Measurements from ENCODE around the gene ZNF579. TPM values are rescaled to one million over a fixed set of nuclear protein-coding genes. Genes with fewer than 3 reads are reported as not detected.

ZNF579 gene
- total and polyA plus RNA-seq, 9 of the 15 experiments (the other 6 are each of a cell fraction or from before 2014, with no cell fraction given): 0.06 to 15.9 (median 1.6) TPM

- no peak for TF ChIP-seq LCOR (CRISPR knock-in tag; IDR thresholded peaks at IDR 0.05)
- TF ChIP-seq USF1 (CRISPR knock-in tag; IDR thresholded peaks at IDR 0.05): no peak
- TF ChIP-seq NCOA6 (IDR thresholded peaks at IDR 0.05): no peak
- no peak for TF ChIP-seq CTCFL (IDR thresholded peaks at IDR 0.05; ENCODE audit: borderline replicate concordance, insufficient read depth, low read depth, low read length, poor library complexity, severe bottlenecking)
- TF ChIP-seq ZNF280A (IDR thresholded peaks at IDR 0.05; ENCODE audit: low read depth, partially characterized antibody): no peak
- TF ChIP-seq MLLT1 (IDR thresholded peaks at IDR 0.05): peak in 1 of 2 experiments; percentile 93; a peak in 2 of 4 replicates
- TF ChIP-seq ARHGAP35 (IDR thresholded peaks at IDR 0.05; ENCODE audit: partially characterized antibody): no peak
- no peak for TF ChIP-seq ZNF239 (CRISPR knock-in tag; IDR thresholded peaks at IDR 0.05)
- no peak for TF ChIP-seq ADNP (tag; IDR thresholded peaks at IDR 0.05)
- no peak for TF ChIP-seq ARID3B (CRISPR knock-in tag; IDR thresholded peaks at IDR 0.05; ENCODE audit: borderline replicate concordance)
- TF ChIP-seq MYBL2 (IDR thresholded peaks at IDR 0.05; ENCODE audit: low read depth): no peak
- TF ChIP-seq MYBL2 (CRISPR knock-in tag; IDR thresholded peaks at IDR 0.05; ENCODE audit: borderline replicate concordance): no peak
- no peak for TF ChIP-seq NFYB (IDR thresholded peaks at IDR 0.05; ENCODE audit: extremely low read depth, insufficient read length)
- TF ChIP-seq MEF2D (tag; conservative IDR thresholded peaks at IDR 0.05; ENCODE audit: low read depth): no peak
- TF ChIP-seq IRF1 (CRISPR knock-in tag; IDR thresholded peaks at IDR 0.05; ENCODE audit: borderline replicate concordance): no peak
- TF ChIP-seq ZBTB17 (CRISPR knock-in tag; IDR thresholded peaks at IDR 0.05): peak; percentile 94
- TF ChIP-seq THRAP3 (IDR thresholded peaks at IDR 0.05; ENCODE audit: borderline replicate concordance): no peak
- TF ChIP-seq ZNF695 (CRISPR knock-in tag; IDR thresholded peaks at IDR 0.05): no peak
- no peak for TF ChIP-seq HES1 (IDR thresholded peaks at IDR 0.05; ENCODE audit: low read depth)
- TF ChIP-seq RNF2 (IDR thresholded peaks at IDR 0.05): no peak
Observed at GRCh38 chr19:55594996-55595545, 14.4 kb upstream of the ZNF579 start (continued).

All from K562 (cell line).